ENCODE data around the gene NHSL2.
"Not testable (repeated sequence)": the region's sequence is repeated elsewhere in the genome, so short reads cannot be mapped to it uniquely, and the experiment has no call there.

- TF ChIP-seq CTCF (conservative IDR thresholded peaks at IDR 0.05); EZH2 (IDR thresholded peaks at IDR 0.05; ENCODE audit: low read depth): not testable (repeated sequence)
Measured at GRCh38 chrX:72176289-72176688, 265.6 kb downstream of the NHSL2 start.

Data from PC-9 (cell line).